Duodenal mucosa (tissue), 2 donors: ENCODE results near the gene RBFOX1.

Source experiments
- H3K27ac ChIP-seq: one replicate; pipeline ENCODE4 v1.7.0; 2013; ENCODE audit warnings: low read depth, low read length
- H3K27me3 ChIP-seq, 2 donors: one replicate each; pipeline ENCODE4 v1.7.0; 2013; ENCODE audit warnings: low read length in 2 of 2, control low read depth in 1 of 2; ENCODE audit not compliant: insufficient read depth in 2 of 2, control insufficient read depth in 1 of 2
- H3K36me3 ChIP-seq, 2 donors: one replicate each; pipeline ENCODE4 v1.7.0; 2013; ENCODE audit warnings: low read length in 2 of 2, control low read depth in 1 of 2; ENCODE audit not compliant: insufficient read depth in 2 of 2, control insufficient read depth in 1 of 2
- H3K4me1 ChIP-seq, 2 donors: one replicate each; pipeline ENCODE4 v1.7.0; 2013; ENCODE audit warnings: low read length in 2 of 2, control low read depth in 1 of 2; ENCODE audit not compliant: insufficient read depth in 2 of 2, control insufficient read depth in 1 of 2
- H3K4me3 ChIP-seq, 2 donors: one replicate each; pipeline ENCODE4 v1.7.0; 2013; ENCODE audit warnings: low read length in 2 of 2, low read depth in 1 of 2
- H3K9ac ChIP-seq, 2 donors: one replicate each; pipeline ENCODE4 v1.7.0; 2013; ENCODE audit warnings: low read length in 2 of 2, low read depth in 1 of 2
- H3K9me3 ChIP-seq, 2 donors: one replicate each; pipeline ENCODE4 v1.7.0; 2013; ENCODE audit warnings: low read length in 2 of 2, control low read depth in 1 of 2; ENCODE audit not compliant: control insufficient read depth in 1 of 2

RBFOX1 gene

DNA sequence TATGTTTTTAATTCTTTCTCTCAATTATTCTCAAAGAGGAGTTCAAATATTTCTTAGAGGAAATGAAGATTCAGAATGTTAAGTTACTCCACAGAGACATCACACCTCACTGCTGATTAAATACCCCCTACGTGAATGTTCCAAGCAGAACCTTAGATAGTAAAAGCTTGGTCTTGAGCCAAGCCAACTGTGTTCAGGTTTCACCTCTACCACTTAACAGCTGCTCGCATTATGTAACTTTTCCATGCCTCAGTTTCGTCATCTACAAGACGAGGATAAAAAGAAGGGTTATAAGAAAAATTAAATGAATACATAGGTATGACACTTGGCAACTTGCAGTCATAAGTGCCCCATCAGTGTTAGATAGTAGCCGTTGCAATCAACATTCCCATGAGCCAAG lies 356.2 kb downstream of the RBFOX1 start:
- H3K9me3 ChIP-seq: no peaks in the 10 kb centered on the region
- H3K27ac ChIP-seq: no peak overlapping the region
- H3K4me1 ChIP-seq: no peaks in the 10 kb centered on the region
- no peak overlapping the region for H3K4me3 ChIP-seq
- no peak overlapping the region for H3K9ac ChIP-seq
- H3K36me3 ChIP-seq: no peaks in the 10 kb centered on the region
- H3K27me3 ChIP-seq: no peaks in the 10 kb centered on the region

DNA sequence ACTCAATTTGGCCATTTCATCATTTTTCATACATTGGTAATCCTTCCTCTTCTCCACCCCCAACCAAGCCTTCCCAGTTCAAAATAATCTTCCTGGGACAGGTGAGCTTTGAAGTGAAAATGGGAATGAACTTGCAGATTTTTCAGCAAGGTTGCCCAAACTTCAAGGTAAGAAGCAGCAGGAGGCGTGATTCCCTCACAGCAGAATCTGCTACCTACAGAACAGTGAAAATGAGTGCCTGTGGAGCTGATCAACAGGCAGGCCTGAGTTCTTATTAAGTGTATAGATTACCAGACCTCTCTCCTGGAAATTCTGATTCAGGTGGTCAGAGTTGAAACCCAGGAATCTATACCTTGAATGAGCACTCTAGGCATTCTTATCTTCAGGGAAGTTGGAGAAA lies 356.6 kb downstream of the RBFOX1 start:
- H3K4me3 ChIP-seq: no peak overlapping the region
- H3K27me3 ChIP-seq: no peaks in the 10 kb centered on the region
- no peak overlapping the region for H3K9ac ChIP-seq
- H3K4me1 ChIP-seq: no peaks in the 10 kb centered on the region
- no peaks in the 10 kb centered on the region for H3K9me3 ChIP-seq
- H3K36me3 ChIP-seq: no peaks in the 10 kb centered on the region
- no peak overlapping the region for H3K27ac ChIP-seq

DNA sequence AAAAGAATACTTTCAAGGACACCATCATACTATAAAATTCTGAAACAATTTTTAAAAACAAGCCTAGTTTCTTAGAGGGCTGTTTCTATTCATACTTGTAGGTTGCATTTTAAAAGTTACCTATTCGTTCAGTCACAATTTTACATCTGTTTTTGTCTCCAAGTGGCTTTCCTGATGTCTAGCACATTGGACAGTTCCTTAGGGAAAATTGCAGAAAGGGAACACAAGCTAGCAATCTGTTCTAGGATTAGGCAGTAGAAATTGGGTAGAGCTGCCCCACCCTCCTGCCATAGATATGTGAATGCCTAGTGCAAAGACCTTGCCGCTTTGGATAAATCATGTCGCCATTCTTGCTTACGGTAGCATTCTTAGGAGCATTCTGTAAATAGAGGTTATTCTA lies 358.9 kb downstream of the RBFOX1 start:
- Histone ChIP-seq H3K9me3 (no peaks in the 10 kb centered on the region), H3K36me3 (no peaks in the 10 kb centered on the region), H3K9ac (no peak overlapping the region), H3K27me3 (no peaks in the 10 kb centered on the region), H3K27ac (no peak overlapping the region), H3K4me1 (no peaks in the 10 kb centered on the region), H3K4me3 (no peak overlapping the region)

DNA sequence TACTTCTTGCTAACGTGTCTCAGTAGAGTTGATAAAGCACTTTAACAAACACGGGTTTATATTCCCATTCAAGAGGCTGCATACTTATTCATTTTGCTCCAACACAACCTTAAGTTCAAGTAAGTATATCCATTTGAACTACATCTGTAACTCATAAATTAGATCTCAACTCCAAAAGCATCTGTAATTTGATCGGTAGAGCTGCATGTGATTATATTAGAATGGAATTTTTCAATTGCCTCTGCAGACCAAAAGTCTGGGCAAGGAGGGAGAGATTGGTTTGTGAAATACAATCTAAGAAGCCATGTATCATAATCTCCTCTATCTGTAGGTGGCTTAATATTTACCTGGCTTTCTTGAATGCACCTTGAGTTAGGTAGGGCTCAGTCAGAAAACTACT lies 371.0 kb downstream of the RBFOX1 start:
- Histone ChIP-seq H3K27ac (no peak overlapping the region), H3K9ac (no peak overlapping the region), H3K4me3 (no peak overlapping the region), H3K27me3 (no peaks in the 10 kb centered on the region), H3K4me1 (no peaks in the 10 kb centered on the region), H3K9me3 (peaks cover 0 to 1% of the 10 kb centered on the region in 2 donors), H3K36me3 (no peaks in the 10 kb centered on the region)

DNA sequence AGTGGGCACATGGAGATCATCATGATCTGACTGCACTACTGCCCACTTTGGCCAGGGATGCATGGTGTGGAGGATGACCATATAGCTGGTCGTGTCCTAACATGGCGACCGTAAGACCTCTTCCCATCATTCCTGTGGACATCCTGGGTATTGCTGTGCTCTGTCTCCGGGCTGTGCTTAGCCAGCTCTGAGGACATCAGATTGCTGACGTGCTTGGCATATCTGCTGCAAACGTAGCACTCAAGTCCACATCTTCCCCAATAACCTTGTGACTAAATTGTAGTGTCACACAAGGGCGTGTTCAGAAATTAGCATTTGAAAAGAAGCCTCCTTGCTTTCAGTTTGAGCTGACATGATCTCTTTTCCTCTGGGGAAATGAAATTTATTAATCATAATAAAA lies 373.2 kb downstream of the RBFOX1 start:
- Histone ChIP-seq H3K27me3 (no peaks in the 10 kb centered on the region), H3K9me3 (peaks cover 2 to 4% of the 10 kb centered on the region in 2 donors), H3K4me3 (no peak overlapping the region), H3K27ac (no peak overlapping the region), H3K9ac (no peak overlapping the region), H3K4me1 (no peaks in the 10 kb centered on the region), H3K36me3 (no peaks in the 10 kb centered on the region)

DNA sequence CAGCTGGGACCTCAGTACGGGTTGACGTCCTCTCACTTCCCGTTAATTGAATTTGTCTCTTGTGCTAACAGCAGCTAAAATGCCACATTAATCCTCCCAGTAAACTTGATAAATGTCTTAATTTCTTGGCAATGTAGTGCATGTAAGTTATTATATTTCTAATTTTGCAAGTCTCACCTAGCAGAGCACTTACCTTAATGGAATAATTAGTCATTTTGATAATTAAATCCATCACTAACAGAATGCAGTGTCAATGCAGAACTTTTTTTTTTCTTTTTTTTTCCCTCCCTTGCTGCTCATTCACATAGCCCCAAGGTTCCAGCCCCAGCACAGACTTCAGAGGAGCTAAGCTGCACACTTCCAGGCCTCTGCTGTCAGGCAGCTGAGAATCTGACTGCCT lies 376.5 kb downstream of the RBFOX1 start:
- Histone ChIP-seq H3K9me3 (peaks cover 2 to 4% of the 10 kb centered on the region in 2 donors), H3K27me3 (no peaks in the 10 kb centered on the region), H3K4me1 (no peaks in the 10 kb centered on the region), H3K4me3 (no peak overlapping the region), H3K9ac (no peak overlapping the region), H3K27ac (no peak overlapping the region), H3K36me3 (no peaks in the 10 kb centered on the region)

DNA sequence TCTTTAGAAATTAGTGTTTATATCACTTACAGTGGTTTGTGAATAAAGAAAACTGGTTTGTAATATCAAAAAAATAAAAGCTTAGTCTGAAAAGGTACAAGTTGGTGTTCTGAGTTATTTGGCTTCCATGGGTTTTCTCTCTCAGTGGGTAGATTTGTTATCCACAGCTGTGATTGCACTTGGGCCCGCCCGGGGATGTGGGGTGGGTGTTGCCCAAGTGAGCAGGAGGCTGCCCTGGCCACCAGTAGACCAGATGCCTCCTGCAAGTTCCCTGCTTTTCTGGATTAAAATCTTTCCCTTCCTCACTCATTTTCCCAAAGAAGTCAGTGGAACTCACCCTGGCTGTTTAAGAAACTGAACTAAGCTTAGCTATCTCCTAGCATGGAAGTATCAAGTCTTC lies 380.6 kb downstream of the RBFOX1 start:
- Histone ChIP-seq H3K27me3 (no peaks in the 10 kb centered on the region), H3K9me3 (peaks cover 2 to 4% of the 10 kb centered on the region in 2 donors), H3K36me3 (no peaks in the 10 kb centered on the region), H3K9ac (no peak overlapping the region), H3K4me1 (no peaks in the 10 kb centered on the region), H3K27ac (no peak overlapping the region), H3K4me3 (no peak overlapping the region)

DNA sequence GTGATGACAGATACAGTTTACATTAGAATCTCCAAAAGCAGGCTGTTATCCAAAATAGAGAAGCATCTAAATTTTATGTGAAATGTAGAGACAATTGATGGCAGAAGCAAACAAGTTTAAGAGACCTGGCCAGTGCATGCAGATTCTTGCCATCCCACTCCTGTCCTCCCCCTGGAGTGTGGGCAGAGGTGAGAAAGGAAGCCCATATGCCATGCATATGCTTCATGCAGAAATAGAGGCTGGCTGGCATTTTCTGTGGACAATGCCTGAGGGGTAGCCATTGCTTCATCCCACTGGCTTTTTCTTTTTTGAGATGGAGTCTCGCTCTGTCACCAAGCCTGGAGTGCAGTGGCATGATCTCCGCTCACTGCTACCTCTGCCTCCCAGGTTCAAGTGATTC lies 382.1 kb downstream of the RBFOX1 start:
- H3K4me3 ChIP-seq: no peak overlapping the region
- no peaks in the 10 kb centered on the region for H3K36me3 ChIP-seq
- H3K9ac ChIP-seq: no peak overlapping the region
- no peaks in the 10 kb centered on the region for H3K4me1 ChIP-seq
- H3K9me3 ChIP-seq: no peaks in the 10 kb centered on the region
- H3K27ac ChIP-seq: no peak overlapping the region
- no peaks in the 10 kb centered on the region for H3K27me3 ChIP-seq

DNA sequence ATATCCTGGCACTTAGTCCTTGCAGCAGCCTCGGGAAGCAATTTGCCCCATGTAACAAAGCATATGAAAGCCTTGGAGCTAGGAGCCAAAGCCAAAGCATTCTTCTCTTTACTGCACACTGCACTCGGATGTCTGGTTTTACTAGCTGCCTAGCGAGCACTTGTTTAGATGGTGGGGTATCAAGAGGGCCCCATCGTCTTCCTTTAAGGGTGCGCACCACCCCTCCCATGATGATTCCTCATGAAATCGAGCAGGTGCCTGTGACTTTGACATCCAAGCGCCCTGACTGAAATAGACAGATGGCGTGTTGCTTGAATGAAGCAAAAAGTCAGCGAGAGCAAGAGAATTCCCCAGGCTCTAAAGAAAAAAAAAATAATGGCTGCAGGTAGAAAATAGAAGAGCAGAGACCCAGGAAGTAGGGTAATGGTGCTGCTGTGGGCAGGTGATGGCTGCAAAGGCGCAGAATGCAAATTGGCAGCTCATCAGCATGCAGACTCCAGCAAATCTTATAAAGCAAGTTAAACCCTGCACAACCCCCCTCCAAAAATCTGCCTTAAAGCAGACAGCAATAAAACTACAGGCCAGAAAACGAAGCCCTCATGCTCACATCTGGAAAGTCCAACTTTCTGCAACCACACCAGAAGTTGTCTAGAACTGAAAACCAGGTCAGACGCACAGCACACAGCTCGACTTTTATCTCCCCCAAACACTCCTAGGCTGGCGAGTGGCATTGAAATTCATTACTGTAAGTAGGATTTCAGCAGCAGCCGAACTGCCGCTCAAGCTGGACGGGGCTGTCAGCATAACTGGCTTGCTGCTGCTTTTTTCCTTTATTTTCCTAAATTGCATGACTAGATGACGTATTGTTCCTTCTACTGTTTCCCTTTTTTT lies 384.3 kb downstream of the RBFOX1 start:
- H3K9ac ChIP-seq: no peak overlapping the region

DNA sequence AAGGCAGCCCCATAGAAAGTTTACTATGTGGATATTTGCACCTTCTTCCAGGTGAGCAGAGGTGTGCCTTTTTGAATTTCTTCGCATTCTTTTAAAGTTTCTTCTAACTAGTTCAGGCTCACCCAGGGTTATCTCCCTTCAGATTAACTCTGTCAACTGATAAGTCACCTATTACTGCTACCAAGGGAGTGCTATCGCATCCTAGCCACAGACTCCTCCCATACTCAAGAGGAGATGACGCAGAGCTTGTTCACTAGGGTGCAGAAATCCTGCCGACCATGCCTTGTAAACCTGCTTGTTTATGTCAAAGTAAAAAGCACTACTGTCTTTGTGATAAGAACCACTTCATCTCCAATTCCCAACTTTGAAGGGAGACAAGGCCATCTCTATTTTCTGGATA lies 390.1 kb downstream of the RBFOX1 start:
- no peak overlapping the region for H3K9ac ChIP-seq
- no peaks in the 10 kb centered on the region for H3K4me1 ChIP-seq
- no peak overlapping the region for H3K27ac ChIP-seq
- no peaks in the 10 kb centered on the region for H3K27me3 ChIP-seq
- H3K36me3 ChIP-seq: no peaks in the 10 kb centered on the region
- H3K4me3 ChIP-seq: no peak overlapping the region
- H3K9me3 ChIP-seq: no peaks in the 10 kb centered on the region

More for the DNA sequence above, 384.3 kb downstream of the RBFOX1 start:
- no peaks in the 10 kb centered on the region for H3K9me3 ChIP-seq
- no peaks in the 10 kb centered on the region for H3K36me3 ChIP-seq
- no peak overlapping the region for H3K4me3 ChIP-seq
- H3K27ac ChIP-seq: no peak overlapping the region
- no peaks in the 10 kb centered on the region for H3K4me1 ChIP-seq
- H3K27me3 ChIP-seq: no peaks in the 10 kb centered on the region
